GM12873 (cell line): ENCODE results near the gene GAB2.

Experiments
- TF ChIP-seq, protein P1 (sequence below): IDR thresholded peaks from 2 replicates; pipeline ENCODE4 v1.5.1; 2012; ENCODE audit warnings: low read depth, mild to moderate bottlenecking, moderate library complexity, low read length, control low read depth; ENCODE audit not compliant: insufficient read depth; ENCODE audit errors: missing control alignments

Gene GAB2

DNA sequence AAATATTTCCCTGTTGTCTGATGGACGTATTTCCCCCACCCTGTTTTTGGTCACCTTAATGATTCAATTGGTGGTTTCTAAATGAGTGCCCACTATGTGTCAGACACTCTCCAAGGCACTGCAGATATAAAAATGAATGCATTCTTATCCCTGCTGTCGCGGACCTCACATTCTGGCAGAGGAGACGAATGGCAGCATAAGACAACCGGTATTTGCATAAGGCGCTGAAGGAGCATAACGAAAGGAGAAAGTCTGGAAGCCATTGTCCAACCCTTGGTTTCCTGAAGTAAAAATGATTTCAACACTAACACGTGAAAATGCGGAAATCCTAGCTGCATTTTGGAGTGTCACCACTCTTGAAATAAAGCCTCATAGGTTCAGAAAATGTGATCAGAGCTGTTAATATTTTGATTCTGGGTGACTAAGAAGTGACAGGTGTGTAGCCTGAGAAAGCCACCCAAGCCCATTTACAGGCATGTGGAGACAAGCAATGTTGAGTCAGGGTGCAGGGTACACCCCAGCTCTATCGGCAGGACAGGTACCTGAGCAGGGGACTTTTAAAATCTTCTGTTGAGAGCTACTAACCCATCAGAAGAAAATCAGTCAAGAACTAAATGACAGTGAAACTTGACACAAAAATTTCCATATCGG is 10.1 kb upstream of the GAB2 start:
- TF ChIP-seq, protein P1, sequence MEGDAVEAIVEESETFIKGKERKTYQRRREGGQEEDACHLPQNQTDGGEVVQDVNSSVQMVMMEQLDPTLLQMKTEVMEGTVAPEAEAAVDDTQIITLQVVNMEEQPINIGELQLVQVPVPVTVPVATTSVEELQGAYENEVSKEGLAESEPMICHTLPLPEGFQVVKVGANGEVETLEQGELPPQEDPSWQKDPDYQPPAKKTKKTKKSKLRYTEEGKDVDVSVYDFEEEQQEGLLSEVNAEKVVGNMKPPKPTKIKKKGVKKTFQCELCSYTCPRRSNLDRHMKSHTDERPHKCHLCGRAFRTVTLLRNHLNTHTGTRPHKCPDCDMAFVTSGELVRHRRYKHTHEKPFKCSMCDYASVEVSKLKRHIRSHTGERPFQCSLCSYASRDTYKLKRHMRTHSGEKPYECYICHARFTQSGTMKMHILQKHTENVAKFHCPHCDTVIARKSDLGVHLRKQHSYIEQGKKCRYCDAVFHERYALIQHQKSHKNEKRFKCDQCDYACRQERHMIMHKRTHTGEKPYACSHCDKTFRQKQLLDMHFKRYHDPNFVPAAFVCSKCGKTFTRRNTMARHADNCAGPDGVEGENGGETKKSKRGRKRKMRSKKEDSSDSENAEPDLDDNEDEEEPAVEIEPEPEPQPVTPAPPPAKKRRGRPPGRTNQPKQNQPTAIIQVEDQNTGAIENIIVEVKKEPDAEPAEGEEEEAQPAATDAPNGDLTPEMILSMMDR = no peak

DNA sequence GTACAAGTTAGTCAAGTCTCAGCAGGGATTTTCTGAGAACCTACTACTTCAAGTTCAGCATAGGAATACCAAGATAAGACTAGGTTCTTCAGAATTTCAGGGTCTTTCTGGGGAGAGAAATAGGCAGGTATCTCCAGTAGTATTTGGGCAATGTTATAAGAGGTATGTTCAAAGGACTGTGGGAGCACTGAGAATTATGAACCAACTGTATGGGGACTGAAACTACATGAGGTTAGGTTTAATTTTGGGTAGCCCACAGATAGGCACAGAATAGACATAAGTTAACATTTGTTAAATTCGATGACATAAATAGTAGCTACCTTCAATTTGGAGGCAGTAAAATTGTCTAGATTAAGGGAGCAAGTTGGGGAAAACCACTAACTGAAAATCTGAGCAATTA is 9.2 kb upstream of the GAB2 start:
- TF ChIP-seq, protein P1 = no peak

DNA sequence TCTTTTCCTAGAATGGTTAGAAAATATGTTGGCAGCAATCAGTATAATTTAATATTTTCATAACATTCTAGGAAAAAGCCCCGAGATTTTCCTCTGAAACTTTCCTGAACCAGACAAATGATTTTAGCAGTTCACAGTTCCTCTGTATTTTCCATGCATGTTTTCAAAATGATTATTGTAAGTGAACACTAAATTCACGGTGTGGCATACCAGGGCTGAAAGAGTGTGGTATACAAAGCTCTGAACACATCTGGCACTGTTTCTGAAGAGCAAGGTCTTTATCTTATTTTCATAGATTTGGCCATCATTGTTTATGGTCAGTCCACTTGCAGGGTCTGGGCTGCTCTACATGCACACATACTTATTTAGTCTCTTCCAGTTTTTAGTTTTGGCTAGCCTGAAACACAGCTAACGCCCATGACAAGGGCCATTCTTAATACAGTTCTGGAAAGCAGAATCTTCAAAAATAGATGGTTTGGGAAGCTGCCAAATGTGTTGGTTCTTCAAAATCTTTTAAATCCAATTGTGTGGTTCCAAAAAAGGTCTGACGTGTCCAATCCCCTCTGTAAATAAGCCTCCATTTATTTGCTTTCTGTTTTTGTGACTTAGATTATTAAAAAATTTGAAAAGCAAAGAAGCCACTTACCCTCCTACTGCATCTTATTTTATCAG is 7.9 kb upstream of the GAB2 start:
- TF ChIP-seq, protein P1 = no peak

DNA sequence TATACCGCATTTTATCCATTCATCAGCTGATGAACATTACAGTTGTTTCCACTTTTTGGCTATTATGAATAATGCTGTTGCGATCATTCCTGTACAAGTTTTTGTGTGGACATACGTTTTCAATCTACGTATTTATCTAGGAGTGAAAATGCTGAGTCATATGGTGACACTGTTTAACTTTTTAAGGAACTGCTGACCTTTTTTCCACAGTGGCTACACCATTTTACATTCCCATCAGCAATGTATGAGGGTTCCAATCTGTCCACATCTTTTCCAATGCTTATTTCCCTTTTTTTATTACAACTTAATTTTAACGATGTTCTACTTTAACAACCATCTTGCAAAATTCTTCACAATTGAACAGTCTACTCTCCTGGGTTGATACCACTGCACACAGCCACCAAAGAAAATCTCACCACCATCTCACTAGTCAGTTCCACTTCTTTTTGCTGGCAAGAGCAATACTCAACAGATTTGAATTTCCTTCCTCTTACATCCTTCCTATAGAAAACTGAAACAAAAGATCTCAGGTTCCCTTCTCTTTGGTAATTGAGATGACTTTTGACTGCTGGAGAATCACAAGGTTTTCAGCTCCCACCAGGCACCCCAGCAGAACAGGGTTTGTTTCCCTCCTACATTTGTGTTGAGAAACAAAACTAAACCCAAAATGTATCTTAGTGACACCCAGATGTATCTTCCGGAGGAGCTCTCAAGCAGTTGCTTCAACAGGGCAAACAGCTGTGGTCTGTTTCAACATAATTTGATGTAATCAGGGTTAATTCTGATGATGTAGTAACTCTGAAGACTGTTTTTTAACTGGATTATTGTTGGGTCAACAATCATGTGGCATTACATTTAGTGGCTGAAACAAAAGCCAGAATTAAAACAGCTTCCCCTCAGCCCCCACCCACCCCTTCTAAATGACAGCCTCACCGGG is 7.0 kb upstream of the GAB2 start:
- TF ChIP-seq, protein P1 = no peak

DNA sequence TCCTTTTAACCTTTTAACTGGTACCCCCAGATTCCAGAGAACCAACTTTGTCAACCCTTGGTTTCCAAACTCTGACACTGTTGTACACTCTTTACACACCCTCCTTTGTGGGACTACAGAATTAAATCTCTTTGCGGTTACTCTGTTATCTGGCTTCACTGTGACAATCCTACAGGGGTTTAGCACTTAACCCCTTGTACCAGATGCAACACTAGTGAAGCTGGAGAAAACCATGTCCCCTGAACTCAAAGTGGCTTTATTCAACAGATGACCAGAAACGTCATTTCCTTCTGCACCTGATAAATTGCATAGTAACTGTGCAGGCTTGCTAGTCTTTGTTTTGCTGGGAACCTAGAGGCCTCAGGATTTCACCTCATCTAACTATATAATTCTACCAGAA is 5.6 kb upstream of the GAB2 start:
- TF ChIP-seq, protein P1 = no peak

DNA sequence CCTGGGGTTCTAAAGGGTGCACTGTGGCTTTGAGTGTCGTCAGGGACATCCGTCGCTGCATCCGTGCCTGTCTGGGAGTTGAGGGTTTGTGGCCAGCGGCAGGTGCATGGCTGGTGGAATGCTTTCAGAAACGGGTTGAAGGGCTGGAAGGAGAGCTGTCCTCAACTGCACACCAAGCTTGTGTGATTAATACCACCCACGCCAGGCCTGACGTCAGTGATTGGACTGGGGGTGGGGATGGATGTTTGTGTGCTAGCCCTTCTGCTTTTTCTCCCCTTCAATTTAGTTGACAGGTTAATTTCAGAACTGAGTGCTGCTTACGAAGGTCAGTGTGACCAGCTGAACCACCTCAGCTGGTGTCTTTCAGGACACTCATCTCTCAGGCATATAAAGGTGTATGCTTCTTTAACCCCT is 3.2 kb upstream of the GAB2 start:
- TF ChIP-seq, protein P1 = no peak

DNA sequence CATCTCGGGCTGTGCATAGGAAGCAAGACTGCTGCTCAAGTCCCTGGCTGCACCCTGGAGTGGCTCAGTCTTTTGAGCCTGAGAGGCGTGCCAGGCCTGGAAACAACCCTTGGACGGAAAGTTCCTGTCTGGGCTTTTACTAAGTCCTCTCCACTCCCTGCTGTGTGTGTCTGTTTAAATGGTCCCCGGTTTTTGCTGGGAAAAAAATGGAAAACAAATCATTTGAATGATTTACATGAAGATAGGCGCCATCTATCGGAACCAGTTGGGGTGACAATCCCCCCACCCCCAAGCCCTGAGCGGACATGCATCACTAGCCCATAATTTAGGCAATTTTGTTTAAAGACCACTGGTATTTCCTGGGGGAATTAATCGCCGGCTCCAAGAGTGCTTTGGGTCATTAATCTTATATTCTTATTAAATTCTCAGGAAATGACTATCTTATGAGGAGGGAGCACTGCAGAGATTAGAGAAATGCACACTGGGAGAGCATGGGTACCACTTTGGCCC is 2.7 kb upstream of the GAB2 start:
- TF ChIP-seq, protein P1 = peak; percentile 65
